Measurements from ENCODE around the gene CYP1A1. TPM values are rescaled to one million over a fixed set of nuclear protein-coding genes. Genes with fewer than 3 reads are reported as not detected.

CYP1A1 gene
- total and polyA plus RNA-seq, 2 of the 13 experiments (the other 11 are each of a cell fraction or from before 2014, with no cell fraction given): 7.9 to 8.0 TPM

- Histone ChIP-seq H4K20me1 (ENCODE audit: insufficient read depth, low read length) (no peaks in the 10 kb centered on the region), H3K27ac (ENCODE audit: extremely low read length, insufficient read depth, low read length) (no peak overlapping the region), H3K27me3 (ENCODE audit: control insufficient read depth in 1 of 2, insufficient read depth in 2 of 2, low read length in 2 of 2) (no peaks in the 10 kb centered on the region; a peak in 1 of 5 replicates), H3K4me2 (ENCODE audit: low read depth, low read length) (no peak overlapping the region), H3K36me3 (replicated peaks in 1 of 2; ENCODE audit: control insufficient read depth in 1 of 2, insufficient read depth in 2 of 2, low read length in 2 of 2) (peaks cover 5 to 17% of the 10 kb centered on the region in 2 experiments; a peak in 4 of 5 replicates), H3K79me2 (ENCODE audit: insufficient read depth, low read length) (peaks cover 43% of the 10 kb centered on the region), H3K4me1 (ENCODE audit: insufficient read depth, low read length) (no peaks in the 10 kb centered on the region), H3K4me3 (replicated peaks in 1 of 3; ENCODE audit: insufficient read depth in 1 of 3, low read depth in 2 of 3, low read length in 3 of 3) (no peak overlapping the region), H3K9me3 (ENCODE audit: low read length) (peaks cover 8% of the 10 kb centered on the region), H3K9ac (ENCODE audit: insufficient read depth, low read depth, low read length) (no peak overlapping the region), H2AFZ (ENCODE audit: low read length) (no peak overlapping the region)
- ATAC-seq (no peak), DNase-seq (ENCODE audit: low spot score) (no peak), FAIRE-seq (no peak)
- ChIA-PET POLR2A (no interaction called here), CTCF (ENCODE audit: low intra/inter-chr PET ratio, low total read pairs) (no interaction called here)
- intact Hi-C loops (cut with micrococcal nuclease; ENCODE audit: unreplicated experiment): no loop called here
- no TSS peak for BruUV-seq (replicated peaks)
- in situ Hi-C loops (cut with HindIII; ENCODE audit: extremely low pct_ligation_motif_present, low pct_unique_long_range_greater_than_20kb): no loop called here
- TF ChIP-seq AFF4 (CRISPR knock-in tag; IDR thresholded peaks at IDR 0.05): no peak
- TF ChIP-seq ZNF24 (IDR thresholded peaks at IDR 0.05): no peak
- no peak for TF ChIP-seq RNF2 (conservative IDR thresholded peaks at IDR 0.05; ENCODE audit: low read depth)
- no peak for TF ChIP-seq ELF3 (CRISPR knock-in tag; IDR thresholded peaks at IDR 0.05)
- no peak for TF ChIP-seq ZFP82 (CRISPR knock-in tag; IDR thresholded peaks at IDR 0.05; ENCODE audit: borderline replicate concordance)
- TF ChIP-seq ATF6 (CRISPR knock-in tag; conservative IDR thresholded peaks at IDR 0.05): no peak
- TF ChIP-seq ZNF329 (CRISPR knock-in tag; IDR thresholded peaks at IDR 0.05; ENCODE audit: low read depth): no peak
- no peak for TF ChIP-seq HNRNPH1 (optimal IDR thresholded peaks at IDR 0.05; ENCODE audit: low read depth, low read length)
- no peak for TF ChIP-seq KDM5A (IDR thresholded peaks at IDR 0.05; ENCODE audit: borderline replicate concordance, low read length)
- no peak for TF ChIP-seq ZNF20 (CRISPR knock-in tag; IDR thresholded peaks at IDR 0.05)
- TF ChIP-seq SRSF4 (IDR thresholded peaks at IDR 0.05; ENCODE audit: low read depth, low read length, poor library complexity, severe bottlenecking): no peak
- 96% methylated on average over 3 of the region's 3 CpGs for WGBS (ENCODE audit: low lambda C conversion rate)
Measured at GRCh38 chr15:74682954-74683353, 42.4 kb downstream of the CYP1A1 start.
